HG03354 (cell line): Measurements from ENCODE around the gene ELF2.
A peak's percentile ranks its signal among the peaks of the same experiment; 100 is the strongest.
"Not testable (repeated sequence)": the region's sequence is repeated elsewhere in the genome, so short reads cannot be mapped to it uniquely, and the experiment has no call there.

ENCODE experiments used
- ATAC-seq: cut with Tn5 transposase; IDR thresholded peaks from one replicate; pipeline ENCODE4 v1.9.1; 2021; ENCODE audit warnings: mild to moderate bottlenecking; ENCODE audit not compliant: unreplicated experiment, poor library complexity, severe bottlenecking

Gene ELF2

GRCh38 chr4:139177049-139177868 is at the start of gene ELF2:
ELF2 (minus strand) TSS chr4:139177218; CDS start chr4:139137701, 39,517 bp downstream.
- ATAC-seq, result peak; percentile 57

- peak; percentile 57 for ATAC-seq
These were observed 46.8 kb upstream of the ELF2 start for GRCh38 chr4:139223682-139224317.

GRCh38 chr4:139222215-139222614 is 45.2 kb upstream of the ELF2 start:
- ATAC-seq, result no peak

- no peak for ATAC-seq
These were observed 44.7 kb upstream of the ELF2 start for GRCh38 chr4:139221687-139222086.

DNA sequence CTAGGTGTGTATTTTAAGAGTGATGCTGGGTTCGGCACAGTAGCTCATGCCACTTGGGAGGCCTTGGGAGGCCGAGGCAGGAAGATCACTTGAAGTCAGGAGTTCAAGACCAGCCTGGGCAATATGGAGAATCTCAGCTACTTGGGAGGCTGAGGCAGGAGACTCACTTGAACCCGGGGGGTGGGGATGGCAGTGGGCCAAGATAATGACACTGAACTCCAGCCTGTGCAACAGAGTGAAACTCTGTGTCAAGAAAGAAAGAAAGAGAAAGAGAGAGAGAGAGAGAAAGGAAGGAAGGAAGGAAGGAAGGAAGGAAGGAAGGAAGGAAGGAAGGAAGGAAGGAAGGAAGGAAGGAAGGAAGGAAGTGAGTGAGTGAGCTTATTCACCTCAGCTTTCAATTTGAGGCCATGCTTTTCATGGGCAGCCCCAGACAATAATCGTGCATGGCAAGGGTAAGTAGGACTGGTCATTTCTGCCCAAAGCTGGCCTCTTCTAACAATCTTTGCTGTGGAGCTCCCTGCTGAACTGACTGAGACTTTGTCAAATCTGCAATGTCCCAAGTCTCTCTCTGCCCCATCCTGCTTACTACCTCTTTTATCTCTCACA is 42.5 kb upstream of the ELF2 start:
- ATAC-seq, result no peak

GRCh38 chr4:139214039-139214534 is 37.1 kb upstream of the ELF2 start:
- peak; percentile 94 for ATAC-seq

DNA sequence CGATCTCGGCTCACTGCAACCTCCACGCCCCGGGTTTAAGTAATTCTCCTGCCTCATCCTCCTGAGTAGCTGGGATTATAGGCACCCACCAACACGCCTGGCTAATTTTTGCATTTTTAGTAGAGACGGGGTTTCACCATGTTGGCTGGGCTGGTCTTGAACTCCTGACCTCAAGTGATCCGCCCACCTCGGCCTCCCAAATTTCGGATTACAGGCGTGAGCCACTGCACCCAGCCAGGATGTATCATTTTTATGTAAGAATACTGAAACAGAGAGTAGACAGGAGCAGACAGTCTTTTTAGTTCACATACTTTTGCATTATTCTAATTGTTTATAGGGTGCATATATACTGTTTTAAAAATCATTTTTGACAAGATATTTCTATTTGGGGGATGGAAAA is 36.6 kb upstream of the ELF2 start:
- not testable (repeated sequence) for ATAC-seq

DNA sequence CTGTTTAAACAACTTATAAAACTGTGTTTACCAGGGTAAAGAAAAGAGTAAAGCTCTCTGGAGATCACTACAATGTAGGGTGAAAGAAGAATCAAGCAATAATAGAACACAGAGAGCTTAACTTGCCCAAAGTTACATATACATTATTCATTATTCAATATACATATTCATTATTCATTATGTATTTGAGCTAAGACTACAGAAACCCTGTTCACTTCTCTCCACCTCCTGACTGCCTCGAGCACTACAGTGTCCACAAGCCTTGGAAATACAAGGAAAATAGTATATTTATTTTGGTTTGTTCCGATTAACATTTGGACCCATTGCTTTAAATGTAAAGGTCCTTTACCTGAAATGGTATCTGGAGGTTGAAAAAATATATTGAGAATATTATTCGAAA is 35.9 kb upstream of the ELF2 start:
- no peak for ATAC-seq

DNA sequence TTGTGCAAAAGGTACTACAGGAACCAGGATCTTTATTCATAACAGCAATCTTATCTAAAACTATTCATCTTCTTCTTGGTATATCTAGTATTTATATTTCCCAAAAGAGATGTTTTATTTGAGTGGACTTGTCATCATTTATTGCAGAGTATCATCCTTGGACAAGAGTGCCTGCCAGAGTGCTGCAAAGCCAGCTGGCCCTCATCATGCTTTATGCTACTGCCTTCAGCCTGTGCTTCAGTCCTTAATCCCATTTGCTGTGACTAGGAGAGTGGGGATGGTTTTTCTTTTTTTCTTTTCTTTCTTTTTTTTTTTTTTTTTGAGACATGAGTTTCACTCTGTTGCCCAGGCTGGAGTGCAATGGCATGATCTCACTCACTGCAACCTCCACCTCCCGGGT is 33.5 kb upstream of the ELF2 start:
- ATAC-seq, result no peak

GRCh38 chr4:139209470-139210063 is 32.5 kb upstream of the ELF2 start:
- peak; percentile 58 for ATAC-seq

DNA sequence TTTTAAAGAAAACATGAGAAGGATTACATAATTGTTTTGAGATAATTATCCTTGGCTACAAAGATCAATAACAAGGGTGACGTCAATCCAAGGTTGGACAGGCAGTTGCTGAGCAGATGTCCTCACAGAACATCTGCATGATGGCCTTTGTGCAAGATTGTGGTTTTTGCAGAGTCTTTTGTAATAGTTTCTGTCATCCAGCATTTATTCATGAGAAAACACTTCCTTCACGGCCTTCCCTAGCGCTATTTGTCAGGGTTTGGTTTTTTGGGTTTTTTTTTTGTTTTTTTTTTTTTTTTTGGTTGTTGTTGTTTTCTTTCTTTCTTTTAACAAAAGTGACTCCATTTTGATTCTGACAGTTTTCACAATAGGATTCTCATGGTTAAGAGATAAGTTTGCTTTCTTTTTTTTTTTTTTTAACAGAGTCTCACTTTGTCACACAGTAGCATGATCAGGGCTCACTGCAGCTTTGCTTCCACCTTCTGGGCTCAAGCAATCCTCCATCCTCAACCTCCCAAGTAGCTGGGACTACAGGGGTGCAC is 31.5 kb upstream of the ELF2 start:
- ATAC-seq, result peak; percentile 67

- no peak for ATAC-seq
These were observed 30.9 kb upstream of the ELF2 start for GRCh38 chr4:139207873-139208403.

DNA sequence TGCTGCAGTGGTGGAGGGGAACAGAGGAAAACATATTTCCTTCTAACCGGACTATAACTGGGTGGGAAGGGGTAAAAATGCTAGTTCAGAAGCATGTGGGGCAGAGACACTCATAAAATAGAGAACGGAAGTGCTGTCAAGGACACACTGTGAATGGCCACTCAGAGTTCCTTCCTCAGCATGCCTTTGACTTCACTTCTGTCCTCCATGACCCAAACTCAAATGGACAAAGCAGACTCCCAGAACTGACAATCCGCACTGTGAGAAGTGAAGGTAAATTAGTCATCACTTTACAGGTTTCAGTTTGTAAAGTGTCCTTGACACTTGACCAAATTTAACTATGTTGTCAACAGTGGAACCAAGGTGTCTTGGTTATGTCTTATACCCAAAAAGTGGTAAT is 30.2 kb upstream of the ELF2 start:
- peak; percentile 41 for ATAC-seq

- no peak for ATAC-seq
These were observed 26.0 kb upstream of the ELF2 start for GRCh38 chr4:139202991-139203390.

- ATAC-seq, result no peak
These were observed 23.5 kb upstream of the ELF2 start for GRCh38 chr4:139200506-139200905.

GRCh38 chr4:139200102-139200501 is 23.1 kb upstream of the ELF2 start:
- ATAC-seq, result no peak

GRCh38 chr4:139197214-139197613 is 20.2 kb upstream of the ELF2 start:
- ATAC-seq, result not testable (repeated sequence)

- no peak for ATAC-seq
These were observed 19.4 kb upstream of the ELF2 start for GRCh38 chr4:139196462-139196861.

- no peak for ATAC-seq
These were observed 14.4 kb upstream of the ELF2 start for GRCh38 chr4:139191373-139191772.

- ATAC-seq, result no peak
These were observed 13.0 kb upstream of the ELF2 start for GRCh38 chr4:139189972-139190371.
